ENCODE results near the gene GXYLT2. TPM values are rescaled to one million over a fixed set of nuclear protein-coding genes. Genes with fewer than 3 reads are reported as not detected.
"Not testable (repeated sequence)": the region's sequence is repeated elsewhere in the genome, so short reads cannot be mapped to it uniquely, and the experiment has no call there.

The GXYLT2 gene
- polyA plus RNA-seq, 1 experiment, result 42.5 TPM

DNA sequence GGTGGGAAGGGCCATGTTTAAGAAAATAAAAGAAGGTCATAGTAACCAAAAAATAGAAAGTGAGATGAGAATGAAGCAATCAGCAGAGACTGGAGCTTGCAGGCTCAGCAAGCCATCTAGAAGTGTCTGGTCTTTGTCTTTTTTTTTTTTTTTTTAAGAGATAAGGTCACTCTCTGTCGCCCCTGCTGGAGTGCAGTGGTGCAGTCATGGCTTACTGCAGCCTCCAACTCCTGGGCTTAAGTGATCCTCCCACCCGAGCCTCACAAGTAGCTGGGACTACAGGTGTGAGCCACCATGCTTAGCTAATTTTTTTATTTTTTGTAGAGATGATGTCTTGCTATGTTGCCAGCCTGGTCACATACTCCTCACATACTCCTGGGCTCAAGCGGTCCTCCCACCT, 36.2 kb downstream of the GXYLT2 start:
- CTCF ChIA-PET, result interaction anchor here (0.6 to 1.8 kb wide), 3 partner anchors 73 to 1824 kb away, joined by 3 to 4 read pairs (median 4); no protein-coding TSS in a partner anchor

DNA sequence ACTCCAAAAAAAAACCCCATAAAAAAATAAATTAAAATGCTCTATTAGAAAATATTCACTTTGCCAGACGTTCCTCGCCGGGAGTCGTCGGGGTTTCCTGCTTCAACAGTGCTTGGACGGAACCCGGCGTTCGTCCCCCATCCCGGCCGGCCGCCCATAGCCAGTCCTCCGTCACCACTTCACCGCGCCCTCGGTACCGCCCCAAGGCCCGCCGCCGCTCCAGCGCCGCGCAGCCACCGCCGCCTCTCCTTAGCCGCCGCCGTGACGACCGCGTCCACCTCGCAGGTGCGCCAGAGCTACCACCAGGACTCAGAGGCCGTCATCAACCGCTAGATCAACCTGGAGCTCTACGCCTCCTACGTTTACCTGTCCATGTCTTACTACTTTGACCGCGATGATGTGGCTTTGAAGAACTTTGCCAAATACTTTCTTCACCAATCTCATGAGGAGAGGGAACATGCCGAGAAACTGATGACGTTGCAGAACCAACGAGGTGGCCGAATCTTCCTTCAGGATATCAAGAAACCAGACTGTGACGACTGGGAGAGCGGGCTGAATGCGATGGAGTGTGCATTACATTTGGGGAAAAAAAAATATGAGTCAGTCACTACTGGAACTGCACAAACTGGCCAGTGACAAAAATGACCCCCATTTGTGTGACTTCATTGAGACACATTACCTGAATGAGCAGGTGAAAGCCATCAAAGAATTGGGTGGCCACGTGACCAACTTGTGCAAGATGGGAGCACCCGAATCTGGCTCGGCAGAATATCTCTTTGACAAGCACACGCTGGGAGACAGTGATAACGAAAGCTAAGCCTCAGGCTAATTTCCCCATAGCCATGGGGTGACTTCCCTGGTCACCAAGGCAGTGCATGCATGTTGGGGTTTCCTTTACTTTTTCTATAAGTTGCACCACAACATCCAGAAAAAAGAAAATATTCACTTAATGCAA, 41.2 kb downstream of the GXYLT2 start:
- H3K9me3 ChIP-seq (ENCODE audit: control insufficient read depth, insufficient read depth, low read length); H3K27ac ChIP-seq (ENCODE audit: low read depth, low read length); H3K4me3 ChIP-seq (ENCODE audit: low read depth, low read length); DNase-seq (ENCODE audit: low read depth, low spot score); POLR2A ChIA-PET; CTCF ChIA-PET; H3K27me3 ChIP-seq (ENCODE audit: control insufficient read depth, insufficient read depth, low read length): not testable (repeated sequence)

More for the DNA sequence above, 36.2 kb downstream of the GXYLT2 start:
- no peak overlapping the region for H3K27ac ChIP-seq (ENCODE audit: low read depth, low read length)
- TF ChIP-seq, protein P1, sequence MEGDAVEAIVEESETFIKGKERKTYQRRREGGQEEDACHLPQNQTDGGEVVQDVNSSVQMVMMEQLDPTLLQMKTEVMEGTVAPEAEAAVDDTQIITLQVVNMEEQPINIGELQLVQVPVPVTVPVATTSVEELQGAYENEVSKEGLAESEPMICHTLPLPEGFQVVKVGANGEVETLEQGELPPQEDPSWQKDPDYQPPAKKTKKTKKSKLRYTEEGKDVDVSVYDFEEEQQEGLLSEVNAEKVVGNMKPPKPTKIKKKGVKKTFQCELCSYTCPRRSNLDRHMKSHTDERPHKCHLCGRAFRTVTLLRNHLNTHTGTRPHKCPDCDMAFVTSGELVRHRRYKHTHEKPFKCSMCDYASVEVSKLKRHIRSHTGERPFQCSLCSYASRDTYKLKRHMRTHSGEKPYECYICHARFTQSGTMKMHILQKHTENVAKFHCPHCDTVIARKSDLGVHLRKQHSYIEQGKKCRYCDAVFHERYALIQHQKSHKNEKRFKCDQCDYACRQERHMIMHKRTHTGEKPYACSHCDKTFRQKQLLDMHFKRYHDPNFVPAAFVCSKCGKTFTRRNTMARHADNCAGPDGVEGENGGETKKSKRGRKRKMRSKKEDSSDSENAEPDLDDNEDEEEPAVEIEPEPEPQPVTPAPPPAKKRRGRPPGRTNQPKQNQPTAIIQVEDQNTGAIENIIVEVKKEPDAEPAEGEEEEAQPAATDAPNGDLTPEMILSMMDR (IDR thresholded peaks at IDR 0.05; ENCODE audit: low read depth, low read length), result no peak
- DNase-seq (ENCODE audit: low read depth, low spot score), result no peak
- peaks cover 2% of the 10 kb centered on the region; the same call in 1 of the 2 replicates for H3K9me3 ChIP-seq (ENCODE audit: control insufficient read depth, insufficient read depth, low read length)
- POLR2A ChIA-PET, result no interaction called here
- H3K4me3 ChIP-seq (ENCODE audit: low read depth, low read length), result no peak overlapping the region
- H3K27me3 ChIP-seq (ENCODE audit: control insufficient read depth, insufficient read depth, low read length), result no peaks in the 10 kb centered on the region

DNA sequence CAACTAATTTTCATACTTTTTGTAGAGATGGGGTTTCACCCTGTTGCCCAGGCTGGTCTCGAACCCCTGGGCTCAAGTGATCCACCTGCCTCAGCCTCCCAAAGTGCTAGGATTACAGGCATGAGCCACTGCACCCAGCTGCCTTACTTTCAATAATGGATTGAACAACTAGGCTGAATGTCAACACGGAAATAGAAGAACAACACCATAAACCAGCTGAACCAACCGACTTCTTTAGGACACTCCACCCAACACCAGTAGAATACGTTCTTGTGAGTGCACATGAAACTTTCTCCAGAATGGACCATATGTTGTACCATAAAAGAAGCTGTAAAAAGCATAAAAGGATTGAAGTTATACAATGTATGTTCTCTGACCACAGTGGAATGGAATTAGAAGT, 42.9 kb downstream of the GXYLT2 start:
- ChIA-PET POLR2A (no interaction called here), CTCF (no interaction called here)
- H3K27ac ChIP-seq (ENCODE audit: low read depth, low read length), result no peak overlapping the region
- peaks cover 2% of the 10 kb centered on the region; the same call in 1 of the 2 replicates for H3K9me3 ChIP-seq (ENCODE audit: control insufficient read depth, insufficient read depth, low read length)
- no peak overlapping the region for H3K4me3 ChIP-seq (ENCODE audit: low read depth, low read length)
- no peaks in the 10 kb centered on the region for H3K27me3 ChIP-seq (ENCODE audit: control insufficient read depth, insufficient read depth, low read length)
- TF ChIP-seq, protein P1 (IDR thresholded peaks at IDR 0.05; ENCODE audit: low read depth, low read length), result no peak
- no peak for DNase-seq (ENCODE audit: low read depth, low spot score)

DNA sequence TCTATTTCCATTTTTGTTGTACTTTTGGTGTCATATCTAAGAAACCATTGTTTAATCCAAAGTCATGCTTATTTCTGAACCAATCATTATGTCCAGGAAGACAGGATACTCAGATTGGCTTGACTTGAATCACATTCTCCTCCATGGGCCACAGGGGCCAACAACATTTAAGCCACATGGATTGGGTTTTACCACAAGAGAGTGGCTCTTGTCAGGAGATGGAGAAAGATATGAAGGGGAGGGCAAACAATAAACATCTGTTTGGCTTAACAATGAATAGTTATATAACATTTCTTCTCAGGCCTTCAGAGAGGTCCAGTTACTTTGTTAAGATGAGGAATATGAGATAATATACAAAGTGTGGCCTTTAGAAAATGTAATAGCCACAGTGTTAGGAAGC, 44.6 kb downstream of the GXYLT2 start:
- no peaks in the 10 kb centered on the region for H3K27me3 ChIP-seq (ENCODE audit: control insufficient read depth, insufficient read depth, low read length)
- H3K27ac ChIP-seq (ENCODE audit: low read depth, low read length), result no peak overlapping the region
- no peak overlapping the region for H3K4me3 ChIP-seq (ENCODE audit: low read depth, low read length)
- peaks cover 2% of the 10 kb centered on the region; the same call in 1 of the 2 replicates for H3K9me3 ChIP-seq (ENCODE audit: control insufficient read depth, insufficient read depth, low read length)
- DNase-seq (ENCODE audit: low read depth, low spot score), result no peak
- ChIA-PET CTCF (no interaction called here), POLR2A (no interaction called here)
- TF ChIP-seq, protein P1 (IDR thresholded peaks at IDR 0.05; ENCODE audit: low read depth, low read length), result no peak

DNA sequence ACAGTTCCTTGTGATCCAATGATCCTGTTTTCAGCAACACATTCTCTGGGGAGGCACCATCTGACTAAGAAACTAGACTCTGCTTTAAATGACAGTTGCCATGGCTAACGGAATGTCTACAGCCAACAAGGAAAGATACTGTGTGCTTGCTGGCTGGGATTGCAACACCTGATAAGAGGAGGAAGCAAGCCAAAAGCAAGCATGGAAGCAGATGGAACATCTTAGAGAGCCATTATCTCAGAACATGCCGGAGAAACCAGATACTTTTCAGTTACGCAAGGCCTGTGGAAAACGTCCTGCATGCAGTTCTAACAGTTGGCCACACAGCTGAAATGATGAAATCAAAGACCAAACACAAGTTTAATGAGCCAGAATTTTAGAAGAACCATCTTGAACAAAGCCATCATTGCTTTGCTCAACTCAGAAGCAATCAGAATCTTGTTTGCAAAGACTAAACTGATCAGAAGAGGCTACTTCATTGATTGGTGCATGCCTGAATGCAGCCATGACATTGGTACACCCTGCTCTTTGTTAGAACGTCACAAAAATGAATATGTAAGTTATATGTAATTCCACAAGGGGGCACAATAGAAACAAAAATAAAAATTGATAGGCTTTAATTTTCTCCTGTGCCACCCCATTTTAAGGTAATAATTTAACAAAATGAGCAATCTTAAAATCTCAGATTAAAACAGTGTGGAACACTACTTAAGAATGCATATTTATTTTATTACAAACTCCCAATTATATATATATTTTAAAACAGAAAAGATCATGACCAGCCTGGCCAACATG, 50.8 kb downstream of the GXYLT2 start:
- no peaks in the 10 kb centered on the region for H3K9me3 ChIP-seq (ENCODE audit: control insufficient read depth, insufficient read depth, low read length)
- DNase-seq (ENCODE audit: low read depth, low spot score), result peak; percentile 96
- ChIA-PET POLR2A (interaction anchor here (0.6 to 1.9 kb wide), 5 partner anchors 31 to 847 kb away, joined by 3 to 7 read pairs (median 3); no protein-coding TSS in a partner anchor), CTCF (interaction anchor here (0.6 to 4.1 kb wide), 10 partner anchors 12 to 148 kb away, joined by 3 to 29 read pairs (median 4); partner anchors contain the start of gene GXYLT2)
- peak overlapping the region; percentile 74 for H3K27ac ChIP-seq (ENCODE audit: low read depth, low read length)
- H3K4me3 ChIP-seq (ENCODE audit: low read depth, low read length), result no peak overlapping the region
- TF ChIP-seq, protein P1 (IDR thresholded peaks at IDR 0.05; ENCODE audit: low read depth, low read length), result peak; percentile 59
- H3K27me3 ChIP-seq (ENCODE audit: control insufficient read depth, insufficient read depth, low read length), result no peaks in the 10 kb centered on the region

Data from AG04450 (cell line).